HG03469 (cell line): ENCODE measurements around the gene GNLY.

ENCODE experiments used
- ATAC-seq: cut with Tn5 transposase; IDR thresholded peaks from one replicate; pipeline ENCODE4 v1.9.1; 2021; ENCODE audit warnings: mild to moderate bottlenecking, moderate library complexity, moderate number of reproducible peaks; ENCODE audit not compliant: unreplicated experiment

The GNLY gene

DNA sequence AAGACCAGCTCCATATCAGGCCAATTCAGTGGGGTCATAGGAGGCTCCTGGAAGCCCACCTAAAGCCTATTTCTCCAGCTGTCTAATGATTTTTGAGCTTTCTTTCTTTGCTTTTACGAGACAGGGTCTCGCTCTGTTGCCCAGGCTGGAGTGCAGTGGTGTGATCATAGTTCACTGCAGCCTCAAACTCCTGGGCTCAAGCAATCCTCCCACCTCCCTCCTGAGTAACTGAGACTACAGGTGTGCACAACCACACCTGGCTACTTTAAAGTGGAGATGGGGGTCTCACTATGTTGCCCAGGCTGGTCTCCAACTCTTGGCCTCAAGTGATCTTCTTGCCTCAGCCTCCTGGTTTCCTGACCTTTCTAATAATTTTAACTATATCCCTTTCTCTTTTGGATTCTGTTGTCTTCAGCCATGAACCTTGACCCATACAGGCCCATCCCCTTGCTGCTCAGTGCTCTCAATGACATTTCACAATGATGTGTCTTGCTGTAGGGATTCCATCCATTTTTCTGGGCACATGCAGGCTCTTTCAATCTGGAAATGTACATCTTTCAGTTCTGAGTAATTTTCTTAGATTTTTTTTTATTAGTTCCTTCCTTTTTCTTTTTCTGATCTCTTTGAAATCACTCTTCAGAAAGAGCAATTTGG is 29.7 kb downstream of the GNLY start:
- ATAC-seq, result no peak

DNA sequence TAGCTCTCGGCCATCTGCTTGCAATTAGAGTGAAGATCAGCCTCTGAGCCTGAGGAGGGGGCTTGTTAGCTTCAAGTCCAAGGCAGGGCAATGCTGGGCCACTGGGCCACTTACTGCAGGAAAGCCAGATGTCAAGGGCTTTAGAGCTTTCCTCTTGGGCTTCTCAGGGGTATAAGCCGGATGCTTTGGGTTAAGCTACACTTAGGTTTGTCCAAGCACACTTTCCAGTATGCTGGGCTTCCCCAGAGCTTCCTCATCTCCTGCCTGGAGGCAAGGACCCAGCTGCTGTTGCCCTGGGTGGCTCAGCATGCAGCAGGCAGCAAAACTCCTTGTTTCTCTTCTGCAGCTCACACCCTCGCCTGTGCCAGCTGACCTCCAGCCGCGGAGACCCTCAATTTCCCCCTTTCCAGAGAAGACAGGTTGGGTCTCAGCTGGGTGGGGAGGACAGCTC is 30.6 kb downstream of the GNLY start:
- ATAC-seq, result no peak

DNA sequence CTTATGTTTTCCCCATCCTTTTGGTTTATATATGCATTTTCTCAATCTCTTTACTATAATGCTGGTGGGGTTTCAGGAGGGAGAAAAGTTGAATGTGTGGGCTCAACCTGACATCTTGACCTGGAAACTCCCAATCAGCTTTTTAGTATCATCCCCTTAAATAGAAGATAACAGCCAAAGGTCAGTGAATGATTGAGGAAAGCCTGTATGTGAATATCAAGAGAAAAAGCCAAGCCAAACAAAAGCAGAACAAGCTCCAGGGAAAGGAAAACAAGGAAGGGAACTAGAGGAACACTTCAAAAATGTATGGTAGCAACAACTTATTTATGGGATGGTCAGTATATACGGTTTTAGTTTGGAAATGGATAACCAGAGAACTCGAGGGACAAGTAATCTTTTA is 31.3 kb downstream of the GNLY start:
- ATAC-seq, result no peak

DNA sequence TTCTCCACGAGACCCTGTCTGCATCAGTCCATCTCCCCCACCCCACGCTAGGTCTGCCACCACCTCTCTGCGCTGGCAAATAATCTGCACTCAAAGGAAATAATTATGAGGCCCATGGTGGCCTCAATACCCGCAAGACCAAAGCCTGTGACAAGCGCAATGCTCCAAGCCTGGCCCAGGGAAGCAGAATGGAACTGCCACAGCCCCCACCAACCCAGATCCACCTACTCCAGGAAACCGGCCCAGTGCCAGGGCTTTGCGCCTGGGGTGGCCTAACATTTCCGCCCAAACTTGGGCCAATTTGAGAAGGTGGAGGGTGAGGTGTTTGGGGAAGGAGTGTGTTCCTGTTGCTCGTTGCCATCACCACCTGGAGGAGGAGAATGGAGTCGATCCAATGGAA is 33.6 kb downstream of the GNLY start:
- ATAC-seq, result no peak

DNA sequence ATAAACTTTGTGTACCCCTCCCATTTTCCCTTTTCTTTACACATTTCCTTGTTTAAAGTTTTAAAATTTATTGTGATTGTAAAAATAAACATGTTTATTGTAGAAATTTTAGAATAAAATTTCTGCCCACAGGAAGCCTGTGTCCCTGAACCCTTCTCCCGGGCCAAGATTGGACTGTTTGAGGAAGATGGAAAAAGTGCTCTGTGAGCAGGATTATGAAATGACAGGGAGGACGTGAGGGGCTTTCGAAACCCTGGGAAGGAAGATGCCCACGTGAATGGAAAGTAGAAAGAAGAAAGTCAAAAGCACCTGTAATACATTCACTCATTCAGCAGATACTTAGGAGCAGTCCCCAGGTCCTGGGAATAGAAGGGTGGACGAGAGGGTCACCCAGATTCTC is 34.2 kb downstream of the GNLY start:
- ATAC-seq, result no peak

DNA sequence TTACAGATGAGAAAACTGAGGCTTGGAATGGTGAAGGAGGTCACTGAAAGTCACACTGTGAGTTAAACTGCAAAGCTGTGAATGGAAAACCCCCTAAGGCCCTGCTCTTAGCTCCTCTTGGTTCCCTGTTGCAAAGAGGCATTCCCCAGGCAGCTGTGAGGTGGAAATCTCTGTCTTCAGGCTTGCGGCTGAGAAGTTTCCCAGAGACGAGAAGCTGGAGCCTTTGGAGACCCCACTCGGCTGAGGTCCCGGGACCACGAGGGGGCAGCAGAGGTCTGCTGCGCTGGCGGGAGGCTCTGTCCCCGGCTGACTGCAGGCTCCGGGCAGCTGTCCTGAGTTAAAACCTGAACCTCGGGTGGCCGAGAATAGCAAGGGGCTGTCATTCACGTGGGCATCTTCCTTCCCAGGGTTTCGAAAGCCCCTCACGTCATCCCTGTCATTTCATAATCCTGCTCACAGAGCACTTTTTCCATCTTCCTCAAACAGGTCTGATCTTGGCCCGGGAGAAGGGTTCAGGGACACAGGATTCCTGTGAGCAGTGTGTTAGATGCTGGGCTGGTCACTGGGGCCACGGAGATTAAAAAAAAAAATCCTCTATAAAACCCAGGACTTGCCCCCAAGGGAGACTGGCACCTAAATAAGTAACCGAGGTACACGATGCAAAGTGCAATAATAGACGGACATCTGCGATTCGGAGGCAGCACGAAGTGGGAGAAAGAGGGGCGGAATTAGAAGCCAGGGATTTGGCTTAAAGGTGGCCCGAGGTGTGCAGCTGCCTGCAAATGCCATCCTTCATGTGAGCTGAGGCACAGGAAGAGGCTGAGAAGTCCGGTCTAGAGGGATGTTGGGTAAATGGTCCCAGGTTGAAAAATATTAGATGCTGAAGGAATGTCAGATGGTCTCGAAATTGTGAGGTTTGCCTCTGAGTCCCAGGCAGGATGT is 35.0 kb downstream of the GNLY start:
- ATAC-seq, result no peak

DNA sequence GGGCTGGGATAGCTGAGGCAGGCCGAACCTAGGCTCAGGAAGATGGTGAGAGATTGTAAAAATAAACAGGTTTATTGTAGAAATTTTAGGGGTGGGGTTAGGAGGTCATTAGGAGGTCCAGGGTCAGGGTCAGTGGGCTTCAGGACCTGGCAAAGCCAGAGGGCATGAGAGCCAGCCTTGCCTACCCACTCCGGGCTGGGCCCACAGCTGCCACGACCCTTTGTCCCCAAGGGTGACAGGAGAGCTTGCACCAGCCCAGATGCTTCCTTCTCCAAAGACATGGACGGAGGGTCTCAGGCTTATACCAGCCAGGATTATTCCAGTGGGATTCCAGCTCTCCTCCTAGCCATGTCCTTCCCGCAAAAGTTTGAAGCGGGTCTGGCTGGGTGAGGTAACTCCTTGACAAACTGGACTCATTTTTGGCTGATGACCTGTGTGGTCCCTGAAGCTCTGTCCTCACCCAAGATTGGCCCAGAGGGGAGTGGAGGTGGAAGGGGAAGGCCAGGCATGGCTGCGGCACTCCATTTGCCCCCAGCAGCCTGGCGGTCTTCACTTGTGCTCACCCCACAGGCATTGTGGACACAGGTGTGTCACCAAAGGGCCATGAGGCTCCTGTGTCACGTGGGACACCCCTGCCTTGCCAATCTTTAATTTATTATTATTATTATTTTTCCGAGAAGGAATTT is 35.8 kb downstream of the GNLY start:
- no peak for ATAC-seq

DNA sequence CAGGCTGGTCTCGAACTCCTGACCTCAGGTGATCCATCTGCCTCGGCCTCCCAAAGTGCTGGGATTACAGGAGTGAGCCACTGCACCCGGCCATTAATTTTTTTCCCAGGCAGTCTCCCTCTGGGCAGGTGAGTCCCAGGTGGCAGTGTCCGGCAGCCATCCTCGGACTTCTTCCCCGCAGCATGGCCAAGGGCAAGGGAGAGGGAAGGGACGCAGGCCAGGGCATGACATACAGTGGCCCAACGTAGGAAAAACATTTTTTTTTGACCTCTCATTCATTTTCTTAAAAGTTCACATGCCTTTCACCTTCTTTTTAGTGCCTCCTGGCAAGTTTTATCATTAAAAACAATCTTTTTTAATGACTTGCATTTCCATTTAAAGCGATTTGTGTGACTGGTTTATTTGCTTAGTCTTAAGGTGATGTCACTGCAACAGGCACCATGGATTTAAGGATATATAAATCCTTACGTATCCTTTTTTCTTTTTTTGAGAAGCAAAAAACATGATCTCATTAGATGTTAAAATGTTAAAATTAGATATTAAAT is 36.6 kb downstream of the GNLY start:
- no peak for ATAC-seq

DNA sequence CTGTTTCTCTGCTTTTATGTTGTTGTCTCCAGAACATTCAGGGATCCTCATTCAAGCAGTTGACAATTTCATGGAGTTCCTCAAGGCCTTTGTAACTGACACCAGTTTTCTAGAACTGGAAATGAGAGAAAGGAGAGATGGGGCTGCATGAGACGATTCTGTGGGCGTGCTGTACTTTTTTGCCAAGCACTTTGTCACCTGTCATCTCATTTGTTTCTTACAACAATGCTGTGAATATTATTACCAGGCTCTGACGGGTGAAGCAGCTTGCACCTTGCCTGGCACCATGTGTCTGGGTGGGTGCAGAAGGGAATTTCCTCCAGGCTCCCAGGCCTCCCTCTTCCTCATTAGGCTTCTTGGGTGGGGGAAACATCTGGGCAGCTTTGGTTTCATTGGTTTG is 37.4 kb downstream of the GNLY start:
- ATAC-seq, result no peak

DNA sequence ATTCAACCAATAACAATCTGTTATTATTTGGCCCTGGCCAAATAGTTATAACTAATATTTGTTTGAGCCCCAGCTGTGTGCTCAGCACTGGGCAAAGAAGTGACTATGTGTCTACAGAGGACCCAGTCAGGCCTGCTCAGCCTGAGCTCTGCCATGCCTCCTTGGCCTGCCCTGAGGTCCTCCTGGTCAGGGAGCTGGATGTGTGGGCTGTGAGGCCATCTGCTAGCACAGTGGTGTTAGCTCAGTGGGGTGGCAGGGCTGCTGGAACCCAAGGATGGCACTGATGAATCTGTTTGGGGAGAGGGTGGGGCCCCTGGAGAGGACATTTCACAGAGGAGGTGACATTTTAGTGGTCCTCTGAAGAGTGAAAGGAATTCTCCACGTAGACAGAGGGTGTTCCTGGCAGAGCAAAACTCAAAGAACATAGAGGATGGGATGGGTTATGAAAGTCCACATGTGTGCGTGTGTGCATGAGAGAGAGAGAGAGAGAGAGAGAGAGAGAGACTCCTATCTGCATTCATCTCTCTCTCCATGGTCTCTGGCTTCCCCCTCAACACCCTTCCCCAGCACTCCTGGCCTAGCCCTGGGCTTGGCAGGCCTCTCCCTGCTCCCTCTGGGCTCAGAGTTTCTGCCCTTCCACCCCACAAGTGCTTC is 38.4 kb downstream of the GNLY start:
- no peak for ATAC-seq

DNA sequence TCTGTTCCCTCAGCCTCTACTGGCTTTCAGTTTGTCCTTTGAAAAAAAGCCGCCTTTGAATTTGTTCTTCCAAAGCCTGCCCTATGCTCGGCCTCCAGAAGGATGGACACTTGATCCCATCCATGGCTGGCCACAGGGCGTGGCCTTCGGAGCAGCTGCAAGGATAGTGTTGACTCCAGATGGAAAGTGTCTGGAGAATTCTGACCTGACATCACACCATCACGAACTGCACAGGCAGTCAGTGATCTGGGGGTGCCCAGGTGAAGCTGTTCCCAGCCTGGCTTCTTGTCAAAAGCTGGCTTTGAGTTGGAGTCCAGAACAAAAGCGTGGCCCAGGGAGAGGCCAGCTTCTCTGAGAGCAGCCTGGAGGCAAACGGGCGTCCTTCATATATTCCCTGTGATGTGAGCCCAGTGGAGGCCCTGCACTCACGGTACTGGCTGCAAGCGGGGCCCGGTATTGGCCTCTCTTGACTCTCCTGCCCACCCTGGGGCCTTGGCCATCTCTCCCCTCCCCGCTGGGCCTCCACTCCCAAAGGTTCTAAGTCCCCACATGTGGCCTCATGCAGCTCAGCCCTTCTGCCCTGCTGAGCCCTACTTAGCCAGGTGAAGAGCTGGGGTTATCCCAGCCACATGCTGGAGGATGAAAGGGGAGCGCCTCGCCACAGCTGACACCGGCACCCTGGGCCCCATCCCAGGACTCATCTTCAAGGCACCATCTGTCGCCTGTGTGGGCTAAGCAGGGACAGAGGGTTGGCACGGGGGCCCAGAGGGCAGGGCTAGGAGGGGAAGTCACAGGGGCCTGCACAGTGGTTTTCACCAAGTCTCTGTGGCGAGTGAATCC is 39.2 kb downstream of the GNLY start:
- ATAC-seq, result no peak

DNA sequence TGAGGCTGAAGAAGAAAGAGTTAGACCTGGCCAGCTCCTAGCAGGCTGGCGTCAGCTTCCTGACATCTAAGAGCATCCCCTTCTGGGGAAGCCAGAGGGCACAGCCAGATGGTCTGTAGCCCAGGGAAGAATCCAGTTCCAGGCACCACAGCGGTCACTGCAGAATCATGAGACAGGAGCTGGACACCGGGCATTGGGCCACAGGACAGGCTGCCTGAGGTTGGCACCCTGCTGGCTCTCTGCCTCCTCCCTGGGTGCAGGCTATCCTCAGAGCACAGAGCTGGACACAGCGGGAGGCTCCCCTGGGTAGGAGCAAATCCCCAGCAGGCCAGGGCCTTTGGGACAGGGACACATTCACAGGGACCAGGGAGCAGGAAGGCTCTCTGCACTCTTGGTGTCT is 39.9 kb downstream of the GNLY start:
- ATAC-seq, result no peak

DNA sequence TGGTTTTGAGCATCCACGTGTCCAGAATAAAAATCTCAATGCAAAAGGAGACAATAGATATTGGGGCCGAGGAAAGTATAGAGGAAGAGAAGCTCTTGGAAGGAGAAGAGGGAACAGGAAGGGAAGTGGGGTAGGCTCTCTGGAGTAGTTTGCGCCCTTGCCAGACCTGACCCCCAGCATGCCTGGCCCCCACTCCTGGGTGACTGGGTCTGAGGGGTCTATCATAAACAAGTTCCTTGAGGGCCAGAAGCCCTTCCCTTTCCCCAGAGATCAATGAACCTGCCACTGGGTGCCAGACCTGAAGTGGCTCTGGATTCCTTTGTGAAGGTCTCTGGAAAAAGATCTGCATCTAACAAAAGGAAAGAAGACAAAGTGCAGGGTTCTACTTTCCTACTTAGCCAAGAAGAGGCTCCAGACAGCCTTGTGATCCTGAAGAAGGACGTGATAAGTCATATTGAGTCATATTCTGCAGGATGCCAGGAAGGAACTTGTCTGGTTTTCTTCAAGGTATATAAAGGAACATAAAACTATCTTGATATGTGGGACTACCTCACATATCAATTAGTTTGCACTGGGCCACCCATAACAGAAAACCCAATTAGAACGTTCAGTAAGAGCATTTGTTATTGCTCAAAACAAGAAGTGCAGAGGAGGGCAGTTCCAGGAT is 40.9 kb downstream of the GNLY start:
- no peak for ATAC-seq

DNA sequence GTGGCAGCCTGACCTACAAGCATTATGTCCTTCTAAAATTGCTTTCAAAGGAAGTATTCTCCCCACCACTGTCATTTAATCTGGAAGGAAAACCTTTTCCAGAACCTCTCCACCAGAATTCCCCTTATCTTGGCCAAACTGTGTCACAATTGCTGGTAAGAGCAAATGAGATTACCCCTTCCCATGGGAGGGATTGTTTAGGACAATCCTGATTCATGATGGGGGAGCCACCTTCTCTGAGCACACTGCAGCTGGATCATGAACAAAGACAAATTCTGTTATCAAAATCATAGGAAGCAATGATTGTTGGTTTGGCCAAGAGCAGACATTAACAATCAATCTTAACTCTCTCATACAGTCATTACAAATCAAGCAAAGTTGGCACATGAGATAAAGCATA is 41.5 kb downstream of the GNLY start:
- no peak for ATAC-seq

DNA sequence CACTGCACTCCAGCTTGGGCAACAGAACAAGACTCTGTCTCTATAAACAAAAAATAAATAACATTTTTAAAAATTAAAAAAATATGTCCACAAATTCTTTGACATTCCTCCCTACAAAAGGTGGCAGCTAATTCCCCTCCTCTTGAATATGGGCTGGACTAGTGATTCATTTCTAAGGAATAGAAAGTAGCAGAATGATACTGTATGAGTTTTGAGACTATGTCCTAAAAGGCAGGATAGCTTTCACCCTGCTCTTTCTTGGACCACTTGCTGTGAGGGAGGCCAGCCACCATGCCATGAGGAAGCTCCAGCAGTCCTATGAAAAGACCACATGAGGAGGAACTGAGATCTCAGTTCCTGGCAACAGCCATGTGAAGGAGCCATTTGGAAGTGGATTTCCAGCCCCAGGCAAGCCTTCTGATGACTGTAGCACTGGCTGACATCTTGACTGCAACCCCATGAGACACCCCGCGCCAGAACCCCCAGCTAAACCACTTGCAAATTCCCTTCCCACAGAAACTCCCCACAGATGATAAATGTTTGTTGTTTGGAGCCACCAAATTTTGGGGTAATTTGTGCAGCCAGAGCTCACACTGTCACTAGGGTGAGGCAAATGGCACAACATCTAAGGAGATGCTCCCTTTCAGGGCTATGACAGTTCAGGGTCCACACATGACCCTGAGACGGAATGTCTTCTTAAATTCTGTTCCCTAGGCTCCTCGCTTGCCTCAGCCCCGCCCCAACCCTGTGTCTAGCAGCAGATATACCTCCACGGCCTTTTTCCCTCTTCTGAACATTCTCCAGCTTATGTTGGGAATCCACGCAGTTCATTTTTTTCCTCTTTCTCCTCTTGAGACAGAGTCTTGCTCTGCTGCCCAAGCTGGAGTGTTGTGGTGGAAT is 42.5 kb downstream of the GNLY start:
- no peak for ATAC-seq

DNA sequence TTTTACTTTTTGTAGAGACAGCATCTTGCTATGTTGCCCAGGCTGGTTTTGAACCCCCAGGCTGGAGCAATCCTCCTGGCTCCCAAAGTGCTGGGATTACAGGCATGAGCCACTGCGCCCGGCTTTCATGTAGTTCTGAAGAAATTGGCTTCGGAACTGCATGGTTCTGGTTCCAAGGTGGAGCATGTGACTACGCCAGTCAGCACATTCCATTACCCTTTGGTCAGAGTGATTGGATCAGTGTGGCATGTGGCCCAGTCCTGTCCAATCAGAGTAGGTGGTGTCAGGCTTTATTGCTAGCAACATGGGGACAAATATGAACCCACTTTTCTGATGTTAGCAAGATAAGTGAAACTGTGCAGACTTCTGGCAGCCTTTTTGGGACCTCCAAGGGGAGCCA is 43.3 kb downstream of the GNLY start:
- no peak for ATAC-seq

DNA sequence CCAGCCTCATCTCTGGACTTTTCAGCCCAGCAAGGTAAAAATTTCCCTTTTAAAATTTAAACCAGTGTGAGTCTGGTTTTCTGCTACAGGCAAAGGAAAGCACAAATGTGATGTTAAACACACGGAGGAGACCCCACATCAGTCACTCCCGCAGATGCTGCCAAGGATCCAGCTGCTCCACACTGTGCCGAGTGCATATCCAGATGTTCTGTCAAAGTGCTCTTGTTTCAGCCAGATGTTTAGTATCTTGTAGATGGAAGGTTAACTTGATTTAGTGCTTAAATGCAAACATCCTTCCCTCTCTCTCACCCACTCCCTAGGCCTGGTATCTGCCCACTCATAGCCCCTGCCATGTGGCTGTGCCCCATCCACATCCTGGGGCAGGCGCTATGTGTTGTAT is 43.8 kb downstream of the GNLY start:
- no peak for ATAC-seq

DNA sequence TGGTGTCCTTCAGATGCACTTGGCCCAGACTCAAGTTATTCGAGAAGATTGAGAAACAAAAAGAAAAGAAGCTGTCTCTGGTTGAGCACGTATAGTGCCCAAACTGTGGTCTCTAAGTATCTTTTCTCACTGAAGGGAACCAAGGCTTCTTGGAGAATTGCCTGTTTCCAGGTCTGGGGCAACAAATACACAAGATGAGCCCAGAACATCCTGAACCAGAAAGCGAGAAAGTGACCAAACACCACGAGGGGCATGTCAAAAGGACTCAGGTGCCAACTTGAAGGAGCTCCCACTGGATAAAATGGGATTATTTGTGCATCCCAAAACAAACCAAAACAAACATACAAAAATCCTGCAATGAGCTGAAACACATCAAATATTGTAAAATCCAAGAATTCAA is 46.0 kb downstream of the GNLY start:
- no peak for ATAC-seq
